IPS-11a (cell line): Measurements from ENCODE around the gene MTHFD1L.

Experiments used
- H3K4me3 ChIP-seq: one replicate; pipeline ENCODE4 v1.5.1; 2013; ENCODE audit warnings: low read depth, low read length, control low read depth

The MTHFD1L gene

GRCh38 chr6:151142676-151143075 lies 277.2 kb downstream of the MTHFD1L start:
- H3K4me3 ChIP-seq = no peak overlapping the region

- H3K4me3 ChIP-seq = no peak overlapping the region
These were observed 277.8 kb downstream of the MTHFD1L start for GRCh38 chr6:151143337-151143736.

- no peak overlapping the region for H3K4me3 ChIP-seq
These were observed 278.3 kb downstream of the MTHFD1L start for GRCh38 chr6:151143806-151144205.

- no peak overlapping the region for H3K4me3 ChIP-seq
These were observed 281.8 kb downstream of the MTHFD1L start for GRCh38 chr6:151147118-151147832.

GRCh38 chr6:151148111-151148510 lies 282.6 kb downstream of the MTHFD1L start:
- no peak overlapping the region for H3K4me3 ChIP-seq

GRCh38 chr6:151149793-151150192 lies 284.3 kb downstream of the MTHFD1L start:
- H3K4me3 ChIP-seq = no peak overlapping the region
